K562 (cell line): ENCODE measurements around the gene SLC8A1. TPM values are rescaled to one million over a fixed set of nuclear protein-coding genes. Genes with fewer than 3 reads are reported as not detected.

Source experiments
- ATAC-seq: fragments of 200-7000 bp; cut with Tn5 transposase; 3 replicates; pipeline ENCODE4 v1.9.1; 2020; ENCODE audit warnings: moderate library complexity
- BruUV-seq: library from RNA; stranded (reverse); fragments of 400-500 nt; replicated peaks from 2 replicates; lab custom pipeline; 2021; lab: Mats Ljungman, UMichigan
- CTCF ChIA-PET: fragments of 300-600 bp; formaldehyde crosslinking; extraction: SDS; loops from one replicate; lab custom pipeline; 2021; ENCODE audit warnings: low intra/inter-chr PET ratio; lab: Yijun Ruan, JAX
- POLR2A ChIA-PET: fragments of 300-600, 350-650 bp; sonication (Branson Sonifier 250); formaldehyde crosslinking; extraction: SDS; loops from one replicate; lab custom pipeline; 2021; ENCODE audit warnings: antibody characterized with exemption, inconsistent platforms; lab: Yijun Ruan, JAX
- DNase-seq, 4 experiments: peaks; one replicate each; pipeline versions ENCODE4 v3.0.0 to v3.0.0-alpha.2; 2011 to 2018; ENCODE audit warnings: low spot score in 3 of 4, mixed read lengths in 3 of 4; ENCODE audit errors: extremely low read depth in 1 of 4
- FAIRE-seq: peaks from 2 replicates; lab custom pipeline; 2011; peaks lifted over from hg19 to GRCh38; lab: Jason Lieb, UNC
- H2AFZ ChIP-seq: 2 replicates; pipeline ENCODE4 v1.6.0; 2011; ENCODE audit warnings: low read depth, low read length, control low read depth, inconsistent platforms
- H3K27ac ChIP-seq: fragments of 200-600 bp; 3 replicates; pipeline ENCODE4 v1.8.0; 2011; ENCODE audit warnings: low read depth, mild to moderate bottlenecking, control low read depth, inconsistent platforms, low read length, moderate library complexity, mixed read lengths; ENCODE audit errors: extremely low read depth
- H3K27me3 ChIP-seq, 2 experiments: fragments of 300-600 bp in 1 of 2; 2 replicates in 1 of 2; 3 replicates in 1 of 2; pipeline versions ENCODE4 v1.6.0 to v1.8.0; 2011; ENCODE audit warnings: inconsistent platforms in 2 of 2, low read length in 2 of 2, mild to moderate bottlenecking in 1 of 2, mixed read lengths in 1 of 2, moderate library complexity in 1 of 2; ENCODE audit not compliant: control insufficient read depth in 2 of 2, insufficient read depth in 2 of 2
- H3K36me3 ChIP-seq: fragments of 300-600 bp; 3 replicates; pipeline ENCODE4 v1.8.0; 2011; ENCODE audit warnings: mild to moderate bottlenecking, low read length, inconsistent platforms; ENCODE audit not compliant: control insufficient read depth, insufficient read depth
- H3K4me1 ChIP-seq, 2 experiments: fragments of 200-600 bp in 1 of 2; replicated peaks in 1 of 2; 2 replicates in 1 of 2; 3 replicates in 1 of 2; pipeline versions ENCODE4 v1.5.1 to v1.8.0; 2011; ENCODE audit warnings: inconsistent platforms in 2 of 2, low read length in 2 of 2, mild to moderate bottlenecking in 1 of 2, mixed read lengths in 1 of 2, moderate library complexity in 1 of 2; ENCODE audit not compliant: control insufficient read depth in 2 of 2, insufficient read depth in 2 of 2
- H3K4me2 ChIP-seq: 2 replicates; pipeline ENCODE4 v1.6.1; 2011; ENCODE audit warnings: low read length, control low read depth, inconsistent platforms, mixed read lengths; ENCODE audit not compliant: insufficient read depth
- H3K4me3 ChIP-seq: fragments of 200-600 bp; sonication (generic), shearing (Covaris generic); 2 replicates; pipeline ENCODE4 v1.5.1; 2016; ENCODE audit warnings: control low read depth, inconsistent platforms
- H3K79me2 ChIP-seq: fragments of 200-600 bp; 3 replicates; pipeline ENCODE4 v1.8.0; 2011; ENCODE audit warnings: low read length, inconsistent platforms; ENCODE audit not compliant: control insufficient read depth, insufficient read depth
- H3K9ac ChIP-seq, 2 experiments: 2 replicates each; pipeline versions ENCODE4 v1.6.0 to v1.6.1; 2011; ENCODE audit warnings: low read depth in 2 of 2, low read length in 2 of 2, control low read depth in 1 of 2, inconsistent platforms in 1 of 2, mild to moderate bottlenecking in 1 of 2, mixed read lengths in 1 of 2; ENCODE audit not compliant: insufficient read depth in 1 of 2
- H3K9me1 ChIP-seq: one replicate; pipeline ENCODE4 v1.6.0; 2011; ENCODE audit warnings: inconsistent platforms, mild to moderate bottlenecking, low read length, moderate library complexity; ENCODE audit not compliant: control insufficient read depth, insufficient read depth
- H3K9me3 ChIP-seq: replicated peaks from 2 replicates; pipeline ENCODE4 v1.5.1; 2011; ENCODE audit warnings: low read depth, low read length, inconsistent platforms; ENCODE audit not compliant: control insufficient read depth, insufficient read depth
- H4K20me1 ChIP-seq: replicated peaks from 2 replicates; pipeline ENCODE4 v1.6.1; 2011; ENCODE audit warnings: low read length, inconsistent platforms, mixed read lengths; ENCODE audit not compliant: control insufficient read depth, insufficient read depth
- BMI1 ChIP-seq: fragments of 150-350 bp; IDR thresholded peaks from 2 replicates; pipeline ENCODE4 v1.6.1; 2014; ENCODE audit warnings: low read length
- HDAC2 ChIP-seq: fragments of 450-650 bp; IDR thresholded peaks from 2 replicates; pipeline ENCODE4 v1.6.1; 2016; ENCODE audit warnings: mild to moderate bottlenecking
- ILF3 ChIP-seq: fragments of 450-650 bp; IDR thresholded peaks from 2 replicates; pipeline ENCODE4 v1.6.1; 2018; ENCODE audit warnings: antibody characterized with exemption, mild to moderate bottlenecking, moderate library complexity, borderline replicate concordance
- ILK ChIP-seq: fragments of 450-650 bp; IDR thresholded peaks from 2 replicates; pipeline ENCODE4 v1.6.1; 2016; ENCODE audit warnings: missing genetic modification characterization, low read depth, mild to moderate bottlenecking, missing compliant biosample characterization, moderate library complexity, borderline replicate concordance
- MEF2D ChIP-seq: conservative IDR thresholded peaks from 2 replicates; pipeline ENCODE4 v1.6.1; 2016; ENCODE audit warnings: low read depth, missing genetic modification characterization, missing compliant biosample characterization
- PCBP2 ChIP-seq: fragments of 200-400 bp; formaldehyde crosslinking; IDR thresholded peaks from 2 replicates; pipeline ENCODE4 v1.6.1; 2018; ENCODE audit warnings: low read length, low read depth, mild to moderate bottlenecking, moderate library complexity; ENCODE audit not compliant: poor library complexity, severe bottlenecking
- PTRF ChIP-seq: fragments of 450-650 bp; IDR thresholded peaks from 2 replicates; pipeline ENCODE4 v1.6.1; 2016; ENCODE audit warnings: mild to moderate bottlenecking, missing genetic modification characterization, missing compliant biosample characterization
- TSC22D4 ChIP-seq: fragments of 450-650 bp; IDR thresholded peaks from 2 replicates; pipeline ENCODE4 v1.6.1; 2016; ENCODE audit warnings: missing genetic modification characterization, missing biosample characterization, control low read depth
- TSHZ1 ChIP-seq: fragments of 250-450 bp; sonication (Bioruptor Pico); IDR thresholded peaks from 2 replicates; pipeline ENCODE4 v1.4.0; 2020; ENCODE audit warnings: mild to moderate bottlenecking, moderate library complexity
- YY1 ChIP-seq, 3 experiments: IDR thresholded peaks; 2 replicates each; pipeline ENCODE4 v1.6.1; 2011; ENCODE audit warnings: low read length in 2 of 3, mild to moderate bottlenecking in 2 of 3, moderate library complexity in 2 of 3, borderline replicate concordance in 1 of 3, control low read depth in 1 of 3, low read depth in 1 of 3; ENCODE audit not compliant: insufficient read depth in 3 of 3, insufficient replicate concordance in 2 of 3, control insufficient read depth in 1 of 3, insufficient read length in 1 of 3; ENCODE audit errors: extremely low read depth in 1 of 3
- WGBS: fragments of 100-300 bp; shearing (Covaris generic); methylation state at CpG from one replicate; pipeline ENCODE4 v1.1.6; 2016; ENCODE audit warnings: low coverage, mixed read lengths; ENCODE audit not compliant: insufficient coverage; ENCODE audit errors: missing lambda C conversion rate; 5-methylcytosine and 5-hydroxymethylcytosine counted together
- in situ Hi-C: fragments of 300-500 bp; cut with MboI; formaldehyde crosslinking; loops from 4 replicates; pipeline ENCODE4 v1.15.0; 2018; ENCODE audit warnings: inconsistent platforms, mixed read lengths
- intact Hi-C: fragments of 100-400 bp; cut with micrococcal nuclease; formaldehyde crosslinking; loops from 2 replicates; pipeline ENCODE4 v1.14.2; 2022
- polyA plus RNA-seq, 8 experiments: library from polyadenylated mRNA; depleted of rRNA in 4 of 8; stranded (reverse) in 5 of 8; unstranded in 3 of 8; fragments of >200 nt; fragmentation: Nextera tagmentation in 2 of 8; fragmentation: Illumina TruSeq in 1 of 8; extraction: Ambion mirVana in 2 of 8; extraction: Trizol in 1 of 8; gene quantifications; 2 replicates each; pipeline versions ENCODE4 v1.2.1 to v1.2.3, GENCODE V29; 2011 to 2014; ENCODE audit warnings: inconsistent platforms in 1 of 8, missing spikeins in 1 of 8
- total RNA-seq, 7 experiments: library from RNA; depleted of rRNA in 6 of 7; stranded (reverse); fragments of >200 nt in 6 of 7; fragmentation: Illumina TruSeq in 2 of 7; extraction: Trizol in 2 of 7; gene quantifications; 2 replicates each; pipeline versions ENCODE4 v1.2.1 to v1.2.3, GENCODE V29; 2011 to 2021; ENCODE audit warnings: low replicate concordance in 1 of 7
- TF ChIP-seq, protein P1 (sequence below): sonication (generic); formaldehyde crosslinking; IDR thresholded peaks from 2 replicates; pipeline ENCODE4 v1.8.0; 2022; ENCODE audit warnings: mild to moderate bottlenecking, missing genetic modification reagents
- TF ChIP-seq, protein P2 (sequence below): fragments of 450-650 bp; IDR thresholded peaks from 2 replicates; pipeline ENCODE4 v1.6.1; 2017; ENCODE audit warnings: antibody characterized with exemption, mild to moderate bottlenecking

SLC8A1 gene
- total and polyA plus RNA-seq, 9 of the 15 experiments (the other 6 are each of a cell fraction or from before 2014, with no cell fraction given) = not detected

DNA sequence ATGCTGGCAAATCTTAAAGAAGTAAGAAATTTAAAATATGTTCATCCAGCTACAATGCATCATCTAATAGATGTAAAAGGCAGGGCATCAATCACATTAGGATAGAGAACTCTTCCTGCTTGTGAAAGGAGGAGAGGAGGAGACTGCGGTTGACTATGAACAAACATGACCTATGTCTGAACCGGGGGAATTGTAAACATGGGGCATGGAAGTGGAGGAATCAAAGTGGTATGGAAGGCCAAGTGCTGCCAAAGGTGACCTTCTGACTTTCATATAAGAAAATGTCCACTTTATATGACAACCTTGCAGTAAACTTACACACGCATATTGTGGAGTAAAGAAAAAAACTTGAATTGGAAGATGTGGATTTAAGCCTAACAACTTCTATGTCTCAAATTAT, 20.0 kb upstream of the SLC8A1 start:
- intact Hi-C loops = no loop called here
- no TSS peak for BruUV-seq
- Histone ChIP-seq H3K9me3 (no peaks in the 10 kb centered on the region), H3K9ac (no peak overlapping the region), H3K27ac (no peak overlapping the region), H3K27me3 (no peaks in the 10 kb centered on the region), H3K4me3 (no peak overlapping the region), H2AFZ (no peak overlapping the region), H3K4me1 (no peaks in the 10 kb centered on the region), H3K36me3 (no peaks in the 10 kb centered on the region), H3K79me2 (no peaks in the 10 kb centered on the region), H3K4me2 (no peak overlapping the region), H4K20me1 (no peaks in the 10 kb centered on the region), H3K9me1 (no peaks in the 10 kb centered on the region)
- DNase-seq = no peak
- ChIA-PET CTCF (no interaction called here), POLR2A (no interaction called here)
- no peak for ATAC-seq
- 0% methylated on average over 3 of the region's 3 CpGs for WGBS
- no peak for FAIRE-seq
- in situ Hi-C loops = no loop called here
- TF ChIP-seq TSHZ1 (CRISPR knock-in tag) (no peak), ILF3 (no peak), HDAC2 (no peak), PCBP2 (no peak), MEF2D (tag) (no peak), PTRF (tag) (no peak), ILK (tag) (no peak), TSC22D4 (tag) (no peak), YY1 (IDR thresholded peaks at IDR 0.05; ENCODE audit: borderline replicate concordance in 1 of 3, control insufficient read depth in 1 of 3, extremely low read depth in 1 of 3, insufficient read depth in 3 of 3, insufficient read length in 1 of 3, insufficient replicate concordance in 2 of 3, low read depth in 1 of 3, low read length in 2 of 3) (no peak), BMI1 (no peak)
- TF ChIP-seq, protein P1, sequence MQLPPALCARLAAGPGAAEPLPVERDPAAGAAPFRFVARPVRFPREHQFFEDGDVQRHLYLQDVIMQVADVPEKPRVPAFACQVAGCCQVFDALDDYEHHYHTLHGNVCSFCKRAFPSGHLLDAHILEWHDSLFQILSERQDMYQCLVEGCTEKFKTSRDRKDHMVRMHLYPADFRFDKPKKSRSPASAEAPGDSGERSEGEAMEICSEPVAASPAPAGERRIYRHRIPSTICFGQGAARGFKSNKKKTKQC (CRISPR knock-in tag) = no peak
- TF ChIP-seq, protein P2, sequence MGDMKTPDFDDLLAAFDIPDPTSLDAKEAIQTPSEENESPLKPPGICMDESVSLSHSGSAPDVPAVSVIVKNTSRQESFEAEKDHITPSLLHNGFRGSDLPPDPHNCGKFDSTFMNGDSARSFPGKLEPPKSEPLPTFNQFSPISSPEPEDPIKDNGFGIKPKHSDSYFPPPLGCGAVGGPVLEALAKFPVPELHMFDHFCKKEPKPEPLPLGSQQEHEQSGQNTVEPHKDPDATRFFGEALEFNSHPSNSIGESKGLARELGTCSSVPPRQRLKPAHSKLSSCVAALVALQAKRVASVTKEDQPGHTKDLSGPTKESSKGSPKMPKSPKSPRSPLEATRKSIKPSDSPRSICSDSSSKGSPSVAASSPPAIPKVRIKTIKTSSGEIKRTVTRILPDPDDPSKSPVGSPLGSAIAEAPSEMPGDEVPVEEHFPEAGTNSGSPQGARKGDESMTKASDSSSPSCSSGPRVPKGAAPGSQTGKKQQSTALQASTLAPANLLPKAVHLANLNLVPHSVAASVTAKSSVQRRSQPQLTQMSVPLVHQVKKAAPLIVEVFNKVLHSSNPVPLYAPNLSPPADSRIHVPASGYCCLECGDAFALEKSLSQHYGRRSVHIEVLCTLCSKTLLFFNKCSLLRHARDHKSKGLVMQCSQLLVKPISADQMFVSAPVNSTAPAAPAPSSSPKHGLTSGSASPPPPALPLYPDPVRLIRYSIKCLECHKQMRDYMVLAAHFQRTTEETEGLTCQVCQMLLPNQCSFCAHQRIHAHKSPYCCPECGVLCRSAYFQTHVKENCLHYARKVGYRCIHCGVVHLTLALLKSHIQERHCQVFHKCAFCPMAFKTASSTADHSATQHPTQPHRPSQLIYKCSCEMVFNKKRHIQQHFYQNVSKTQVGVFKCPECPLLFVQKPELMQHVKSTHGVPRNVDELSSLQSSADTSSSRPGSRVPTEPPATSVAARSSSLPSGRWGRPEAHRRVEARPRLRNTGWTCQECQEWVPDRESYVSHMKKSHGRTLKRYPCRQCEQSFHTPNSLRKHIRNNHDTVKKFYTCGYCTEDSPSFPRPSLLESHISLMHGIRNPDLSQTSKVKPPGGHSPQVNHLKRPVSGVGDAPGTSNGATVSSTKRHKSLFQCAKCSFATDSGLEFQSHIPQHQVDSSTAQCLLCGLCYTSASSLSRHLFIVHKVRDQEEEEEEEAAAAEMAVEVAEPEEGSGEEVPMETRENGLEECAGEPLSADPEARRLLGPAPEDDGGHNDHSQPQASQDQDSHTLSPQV = no peak
